SK-N-SH (cell line): ENCODE data around the gene LENG1. TPM values are rescaled to one million over a fixed set of nuclear protein-coding genes. Genes with fewer than 3 reads are reported as not detected.

Experiments
- CTCF ChIA-PET: fragments of 300-600, 350-600 bp; formaldehyde crosslinking; extraction: SDS; loops from one replicate; lab custom pipeline; 2021; lab: Yijun Ruan, JAX
- POLR2A ChIA-PET: fragments of 350-600 bp; sonication (Branson Sonifier 250); formaldehyde crosslinking; extraction: SDS; loops from one replicate; lab custom pipeline; 2020; ENCODE audit warnings: antibody characterized with exemption, inconsistent platforms; lab: Yijun Ruan, JAX
- DNase-seq: peaks from one replicate; pipeline ENCODE4 v3.0.0; 2012
- H2AFZ ChIP-seq: fragments of 200-600 bp; sonication (generic); 2 replicates; pipeline ENCODE4 v1.8.1; 2016; ENCODE audit warnings: antibody characterized with exemption, mild to moderate bottlenecking, low read depth
- H3F3A ChIP-seq: fragments of 200-600 bp; sonication (generic); replicated peaks from 2 replicates; pipeline ENCODE3; 2016; ENCODE audit warnings: antibody characterized with exemption, mild to moderate bottlenecking; ENCODE audit not compliant: insufficient read depth
- H3K27ac ChIP-seq, 2 experiments: fragments of 200-500 bp in 1 of 2; fragments of 200-600 bp in 1 of 2; sonication (Bioruptor generic) in 1 of 2; sonication (generic), shearing (Covaris generic) in 1 of 2; 2 replicates each; pipeline versions ENCODE4 v1.5.1 to v1.6.1; 2014 to 2016; ENCODE audit warnings: low read depth in 2 of 2, inconsistent platforms in 1 of 2, low read length in 1 of 2, mild to moderate bottlenecking in 1 of 2, mixed read lengths in 1 of 2
- H3K27me3 ChIP-seq: fragments of 200-600 bp; sonication (generic), shearing (Covaris generic); 2 replicates; pipeline ENCODE4 v1.6.1; 2016; ENCODE audit warnings: mixed run types; ENCODE audit not compliant: insufficient read depth
- H3K36me3 ChIP-seq, 2 experiments: fragments of 200-500 bp in 1 of 2; fragments of 200-600 bp in 1 of 2; sonication (Bioruptor generic) in 1 of 2; sonication (generic) in 1 of 2; replicated peaks in 1 of 2; 2 replicates each; pipeline versions ENCODE3 to v1.5.1; 2014 to 2016; ENCODE audit warnings: low read length in 1 of 2, mild to moderate bottlenecking in 1 of 2; ENCODE audit not compliant: insufficient read depth in 2 of 2, control insufficient read depth in 1 of 2
- H3K4me1 ChIP-seq, 2 experiments: fragments of 200-500 bp in 1 of 2; fragments of 200-600 bp in 1 of 2; sonication (Bioruptor generic) in 1 of 2; sonication (generic), shearing (Covaris generic) in 1 of 2; 2 replicates each; pipeline versions ENCODE4 v1.5.1 to v1.6.1; 2014 to 2016; ENCODE audit warnings: low read depth in 1 of 2, low read length in 1 of 2, mixed run types in 1 of 2; ENCODE audit not compliant: insufficient read depth in 2 of 2, control insufficient read depth in 1 of 2
- H3K4me2 ChIP-seq: fragments of 200-600 bp; sonication (generic), shearing (Covaris generic); 2 replicates; pipeline ENCODE4 v1.6.1; 2017; ENCODE audit warnings: mixed run types
- H3K4me3 ChIP-seq, 2 experiments: fragments of 200-500 bp in 1 of 2; fragments of 200-600 bp in 1 of 2; sonication (Bioruptor generic) in 1 of 2; sonication (generic), shearing (Covaris generic) in 1 of 2; 2 replicates each; pipeline versions ENCODE4 v1.5.1 to v1.8.1; 2014 to 2016; ENCODE audit warnings: low read depth in 2 of 2, inconsistent platforms in 1 of 2, low read length in 1 of 2, mild to moderate bottlenecking in 1 of 2, mixed read lengths in 1 of 2, moderate library complexity in 1 of 2
- H3K79me2 ChIP-seq: fragments of 200-600 bp; sonication (generic); 2 replicates; pipeline ENCODE4 v1.8.1; 2017; ENCODE audit warnings: mild to moderate bottlenecking; ENCODE audit not compliant: insufficient read depth
- H3K9ac ChIP-seq: fragments of 200-600 bp; sonication (generic); 2 replicates; pipeline ENCODE4 v1.6.1; 2017; ENCODE audit warnings: mixed run types
- H3K9me2 ChIP-seq: fragments of 200-600 bp; sonication (generic); 2 replicates; pipeline ENCODE4 v1.6.1; 2017; ENCODE audit warnings: mixed run types
- H3K9me3 ChIP-seq: fragments of 200-600 bp; sonication (generic); 2 replicates; pipeline ENCODE4 v1.6.1; 2017; ENCODE audit warnings: mixed run types, mild to moderate bottlenecking, moderate library complexity
- H4K20me1 ChIP-seq: fragments of 200-600 bp; sonication (generic); 2 replicates; pipeline ENCODE4 v1.6.1; 2017; ENCODE audit warnings: mild to moderate bottlenecking, mixed run types; ENCODE audit not compliant: insufficient read depth
- EP300 ChIP-seq, 2 experiments: IDR thresholded peaks; 2 replicates each; pipeline versions ENCODE4 v1.4.0 to v1.6.1; 2012; ENCODE audit warnings: borderline replicate concordance in 1 of 2, low read depth in 1 of 2, low read length in 1 of 2
- EZH2phosphoT487 ChIP-seq: fragments of 200-600 bp; sonication (generic); IDR thresholded peaks from 2 replicates; pipeline ENCODE4 v1.6.1; 2017; ENCODE audit warnings: low read depth, mixed run types, mild to moderate bottlenecking, antibody characterized with exemption, moderate library complexity, borderline replicate concordance
- FOSL2 ChIP-seq: IDR thresholded peaks from 2 replicates; pipeline ENCODE4 v1.4.0; 2012; ENCODE audit warnings: low read depth, mild to moderate bottlenecking, moderate library complexity, borderline replicate concordance
- FOXJ3 ChIP-seq: sonication (generic); formaldehyde crosslinking; IDR thresholded peaks from 2 replicates; pipeline ENCODE4 v1.5.1; 2020; ENCODE audit warnings: mild to moderate bottlenecking, missing genetic modification reagents
- GABPA ChIP-seq: IDR thresholded peaks from 2 replicates; pipeline ENCODE4 v1.4.0; 2012; ENCODE audit warnings: low read depth, mild to moderate bottlenecking
- JUND ChIP-seq: IDR thresholded peaks from 2 replicates; pipeline ENCODE4 v1.4.0; 2012
- NFIC ChIP-seq: IDR thresholded peaks from 2 replicates; pipeline ENCODE4 v1.4.0; 2012; ENCODE audit warnings: borderline replicate concordance
- NRF1 ChIP-seq: IDR thresholded peaks from 2 replicates; pipeline ENCODE4 v1.6.1; 2012; ENCODE audit warnings: low read depth, mild to moderate bottlenecking, low read length
- RCOR1 ChIP-seq: fragments of 150-350 bp; IDR thresholded peaks from 2 replicates; pipeline ENCODE4 v1.6.1; 2017; ENCODE audit warnings: antibody characterized with exemption, low read length
- RXRA ChIP-seq: IDR thresholded peaks from 2 replicates; pipeline ENCODE4 v1.4.0; 2012; ENCODE audit warnings: low read depth, mild to moderate bottlenecking, borderline replicate concordance
- SIN3A ChIP-seq: IDR thresholded peaks from 2 replicates; pipeline ENCODE4 v1.6.1; 2012; ENCODE audit warnings: low read depth, mild to moderate bottlenecking, low read length, moderate library complexity, borderline replicate concordance
- SMC3 ChIP-seq: IDR thresholded peaks from 2 replicates; pipeline ENCODE4 v1.6.1; 2012; ENCODE audit warnings: low read depth, low read length, improper control_type of control experiment
- WGBS: methylation state at CpG from one replicate; pipeline ENCODE4 v1.1.6; 2017; ENCODE audit warnings: low lambda C conversion rate; 5-methylcytosine and 5-hydroxymethylcytosine counted together
- polyA plus RNA-seq, 3 experiments: library from polyadenylated mRNA; depleted of rRNA; stranded (reverse); fragments of >200 nt; gene quantifications; 2 replicates each; pipeline ENCODE4 v1.2.3, GENCODE V29; 2012
- TF ChIP-seq, protein P1 (sequence below): IDR thresholded peaks from 2 replicates; pipeline ENCODE4 v1.4.0; 2012; ENCODE audit warnings: low read depth, borderline replicate concordance
- TF ChIP-seq, protein P2 (sequence below): IDR thresholded peaks from 2 replicates; pipeline ENCODE4; 2012
- TF ChIP-seq, protein P3 (sequence below): fragments of 150-350 bp; IDR thresholded peaks from 2 replicates; pipeline ENCODE4 v1.6.1; 2016; ENCODE audit warnings: mild to moderate bottlenecking, low read depth, low read length

LENG1 gene
- polyA plus RNA-seq, 1 of the 3 experiments (the other 2 are of a cell fraction): 11.4 TPM

DNA sequence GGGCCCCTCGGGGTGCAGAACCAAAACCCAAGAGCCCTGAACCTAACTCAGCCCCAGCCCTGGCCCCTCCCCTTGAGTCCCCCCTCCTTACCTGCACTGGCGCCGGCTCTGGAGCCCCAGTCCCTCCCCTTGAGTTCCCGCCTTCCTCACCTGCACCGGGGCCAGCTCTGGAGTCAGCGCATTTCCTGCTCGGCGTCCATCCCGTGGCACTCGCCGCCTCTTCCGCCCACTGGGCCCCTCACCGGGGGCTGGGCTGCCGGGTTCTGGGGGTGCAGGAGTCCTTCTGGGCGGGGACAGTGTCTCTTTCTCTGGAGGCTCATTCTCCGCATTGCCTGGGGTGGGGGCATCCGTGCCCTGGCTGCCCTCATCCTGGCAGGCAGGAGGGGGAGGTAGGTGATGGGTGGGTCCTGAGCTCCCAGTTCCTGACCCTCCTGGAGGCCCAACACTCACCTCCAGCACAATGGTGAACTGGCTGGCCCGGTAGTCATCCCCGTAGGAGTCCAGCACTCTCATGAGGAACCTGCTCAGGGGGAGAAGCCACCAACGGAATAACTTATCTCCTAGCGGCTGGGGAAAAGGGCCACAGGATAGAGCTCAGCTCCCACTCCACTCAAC is 51.5 kb downstream of the LENG1 start:
- no peak for DNase-seq
- H4K20me1 ChIP-seq: peaks cover 2% of the 10 kb centered on the region; the same call in 1 of the 2 replicates
- no peaks in the 10 kb centered on the region for H3K27me3 ChIP-seq
- H3K4me2 ChIP-seq: no peak overlapping the region
- H3K36me3 ChIP-seq: peaks cover 14 to 35% of the 10 kb centered on the region in 2 experiments
- no peak overlapping the region for H3K27ac ChIP-seq
- H3K9me2 ChIP-seq: no peaks in the 10 kb centered on the region
- no peaks in the 10 kb centered on the region for H3F3A ChIP-seq
- ChIA-PET CTCF (no interaction called here), POLR2A (no interaction called here)
- H3K9me3 ChIP-seq: no peaks in the 10 kb centered on the region
- TF ChIP-seq, protein P1, sequence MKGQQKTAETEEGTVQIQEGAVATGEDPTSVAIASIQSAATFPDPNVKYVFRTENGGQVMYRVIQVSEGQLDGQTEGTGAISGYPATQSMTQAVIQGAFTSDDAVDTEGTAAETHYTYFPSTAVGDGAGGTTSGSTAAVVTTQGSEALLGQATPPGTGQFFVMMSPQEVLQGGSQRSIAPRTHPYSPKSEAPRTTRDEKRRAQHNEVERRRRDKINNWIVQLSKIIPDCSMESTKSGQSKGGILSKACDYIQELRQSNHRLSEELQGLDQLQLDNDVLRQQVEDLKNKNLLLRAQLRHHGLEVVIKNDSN: no peak
- TF ChIP-seq GABPA (no peak), FOSL2 (no peak), FOXJ3 (CRISPR knock-in tag) (no peak), NRF1 (no peak), SMC3 (no peak)
- no peak overlapping the region for H3K4me3 ChIP-seq
- H3K79me2 ChIP-seq: peaks cover 36% of the 10 kb centered on the region
- 89% methylated on average over 18 of the region's 21 CpGs for WGBS
- no peak overlapping the region for H3K9ac ChIP-seq
- H3K4me1 ChIP-seq: no peaks in the 10 kb centered on the region; a peak in 1 of 4 replicates
- H2AFZ ChIP-seq: no peak overlapping the region

DNA sequence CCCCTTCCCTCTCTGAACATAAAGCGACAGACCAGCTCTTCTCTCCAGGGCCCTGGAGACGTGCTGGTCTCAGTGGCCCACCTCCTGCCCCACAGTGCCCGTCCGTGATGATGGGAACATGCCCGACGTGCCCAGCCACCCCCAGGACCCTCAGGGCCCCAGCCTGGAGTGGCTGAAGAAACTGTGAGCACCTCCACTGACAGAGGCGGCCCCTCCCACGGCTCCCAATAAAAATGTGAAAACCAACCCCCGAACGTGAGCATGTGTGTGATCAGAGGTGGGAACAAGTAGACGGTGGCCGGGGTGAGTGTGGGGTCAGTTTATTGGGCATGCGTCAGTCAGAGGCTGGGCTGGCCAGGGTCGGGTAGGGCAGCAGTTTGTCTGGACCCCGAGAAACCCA is 52.8 kb downstream of the LENG1 start:
- POLR2A ChIA-PET: no interaction called here
- H3K4me1 ChIP-seq: peaks cover 0 to 3% of the 10 kb centered on the region in 2 experiments; a peak in 1 of 4 replicates
- TF ChIP-seq NFIC (no peak), SIN3A (no peak), GABPA (no peak), FOXJ3 (CRISPR knock-in tag) (no peak), JUND (no peak), EZH2phosphoT487 (no peak), EP300 (IDR thresholded peaks at IDR 0.05; ENCODE audit: borderline replicate concordance in 1 of 2, low read depth in 1 of 2, low read length in 1 of 2) (no peak), SMC3 (no peak), NRF1 (no peak), RCOR1 (no peak), RXRA (no peak)
- TF ChIP-seq, protein P2, sequence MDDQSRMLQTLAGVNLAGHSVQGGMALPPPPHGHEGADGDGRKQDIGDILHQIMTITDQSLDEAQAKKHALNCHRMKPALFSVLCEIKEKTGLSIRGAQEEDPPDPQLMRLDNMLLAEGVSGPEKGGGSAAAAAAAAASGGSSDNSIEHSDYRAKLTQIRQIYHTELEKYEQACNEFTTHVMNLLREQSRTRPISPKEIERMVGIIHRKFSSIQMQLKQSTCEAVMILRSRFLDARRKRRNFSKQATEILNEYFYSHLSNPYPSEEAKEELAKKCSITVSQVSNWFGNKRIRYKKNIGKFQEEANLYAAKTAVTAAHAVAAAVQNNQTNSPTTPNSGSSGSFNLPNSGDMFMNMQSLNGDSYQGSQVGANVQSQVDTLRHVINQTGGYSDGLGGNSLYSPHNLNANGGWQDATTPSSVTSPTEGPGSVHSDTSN: no peak
- TF ChIP-seq, protein P1: no peak
- TF ChIP-seq, protein P3, sequence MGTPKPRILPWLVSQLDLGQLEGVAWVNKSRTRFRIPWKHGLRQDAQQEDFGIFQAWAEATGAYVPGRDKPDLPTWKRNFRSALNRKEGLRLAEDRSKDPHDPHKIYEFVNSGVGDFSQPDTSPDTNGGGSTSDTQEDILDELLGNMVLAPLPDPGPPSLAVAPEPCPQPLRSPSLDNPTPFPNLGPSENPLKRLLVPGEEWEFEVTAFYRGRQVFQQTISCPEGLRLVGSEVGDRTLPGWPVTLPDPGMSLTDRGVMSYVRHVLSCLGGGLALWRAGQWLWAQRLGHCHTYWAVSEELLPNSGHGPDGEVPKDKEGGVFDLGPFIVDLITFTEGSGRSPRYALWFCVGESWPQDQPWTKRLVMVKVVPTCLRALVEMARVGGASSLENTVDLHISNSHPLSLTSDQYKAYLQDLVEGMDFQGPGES: no peak
- H3K9ac ChIP-seq: no peak overlapping the region
- H3K27me3 ChIP-seq: no peaks in the 10 kb centered on the region
- H4K20me1 ChIP-seq: peaks cover 2% of the 10 kb centered on the region; the same call in 1 of the 2 replicates
- no peaks in the 10 kb centered on the region for H3F3A ChIP-seq
- H3K9me2 ChIP-seq: no peaks in the 10 kb centered on the region
- H3K9me3 ChIP-seq: no peaks in the 10 kb centered on the region
- no peak for DNase-seq
- 83% methylated on average over 15 of the region's 15 CpGs for WGBS
- H3K36me3 ChIP-seq: peaks cover 10 to 35% of the 10 kb centered on the region in 2 experiments
- no peak overlapping the region for H2AFZ ChIP-seq
- CTCF ChIA-PET: no interaction called here
- H3K79me2 ChIP-seq: peaks cover 34% of the 10 kb centered on the region
- H3K4me3 ChIP-seq: no peak overlapping the region
- H3K27ac ChIP-seq: no peak overlapping the region
- H3K4me2 ChIP-seq: no peak overlapping the region
